Activated naive CD4-positive, alpha-beta T cell treated with anti-CD3 and anti-CD28 coated beads, Interleukin-2, amount 50 U/mL, for 72 hours (primary cell): Measurements from ENCODE around the gene ZNF549. TPM values are rescaled to one million over a fixed set of nuclear protein-coding genes. Genes with fewer than 3 reads are reported as not detected.

Experiments
- ATAC-seq, 2 donors: fragments of 150-1000 bp; cut with Tn5 transposase; 2 replicates each; pipeline ENCODE4 v1.10.0; 2021; ENCODE audit warnings: mild to moderate bottlenecking in 2 of 2, moderate library complexity in 2 of 2
- DNase-seq, 2 donors: peaks; one replicate each; pipeline ENCODE4 v3.0.0; 2021 to 2022; ENCODE audit warnings: low spot score in 2 of 2
- H3K27ac Mint-ChIP-seq, 2 donors: one replicate each; pipeline ENCODE4 v1.8.0; 2022; ENCODE audit warnings: mild to moderate bottlenecking in 2 of 2, mixed read lengths in 2 of 2
- H3K36me3 Mint-ChIP-seq, 2 donors: one replicate each; pipeline ENCODE4 v1.8.0; 2022; ENCODE audit warnings: mixed read lengths in 2 of 2
- H3K9me3 Mint-ChIP-seq, 2 donors: one replicate each; pipeline ENCODE4 v1.8.0; 2022; ENCODE audit warnings: mixed read lengths in 2 of 2
- total RNA-seq, 2 donors: library from RNA; stranded (reverse); gene quantifications; one replicate each; pipeline ENCODE4 v1.2.3, GENCODE V29; 2022

The ZNF549 gene
- total RNA-seq, 2 donors from 2014 or later: 3.7 to 3.9 TPM

DNA sequence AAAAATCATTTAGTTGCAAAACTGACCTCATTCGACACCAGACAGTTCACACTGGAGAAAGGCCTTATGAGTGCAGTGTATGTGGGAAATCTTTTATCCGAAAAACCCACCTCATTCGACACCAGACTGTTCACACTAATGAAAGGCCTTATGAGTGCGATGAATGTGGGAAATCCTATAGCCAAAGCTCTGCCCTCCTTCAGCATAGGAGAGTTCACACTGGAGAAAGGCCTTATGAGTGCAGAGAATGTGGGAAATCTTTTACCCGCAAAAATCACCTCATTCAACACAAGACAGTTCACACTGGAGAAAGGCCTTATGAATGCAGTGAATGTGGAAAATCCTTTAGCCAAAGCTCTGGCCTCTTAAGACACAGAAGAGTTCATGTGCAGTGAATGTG is 79.8 kb downstream of the ZNF549 start:
- H3K36me3 Mint-ChIP-seq: peaks cover 77 to 80% of the 10 kb centered on the region in 2 donors
- DNase-seq: no peak
- ATAC-seq: no peak
- peaks cover 47 to 52% of the 10 kb centered on the region in 2 donors for H3K9me3 Mint-ChIP-seq
- H3K27ac Mint-ChIP-seq: no peak overlapping the region

Other genes starting within 250 kb of the ZNF549 start
- 10 to 100 TPM; 66.0 to 80.4 TPM for gene ZNF460, start 246.9 kb upstream of the ZNF549 start, total RNA-seq
- gene ZNF543, start 206.9 kb upstream of the ZNF549 start, total RNA-seq: 1 to 10 TPM; 3.4 to 7.0 TPM
- 1 to 10 TPM; 3.5 to 6.5 TPM for gene ZNF304, start 176.1 kb upstream of the ZNF549 start, total RNA-seq
- 1 to 10 TPM; 3.8 to 5.9 TPM for gene TRAPPC2B, start 163.8 kb upstream of the ZNF549 start, total RNA-seq
- 1 to 10 TPM in 1 of 2 donors, under 1 TPM in 1; 0.61 to 2.7 TPM for gene ZNF547, start 163.8 kb upstream of the ZNF549 start, total RNA-seq
- 10 to 100 TPM; 22.8 to 31.5 TPM for gene ZNF548, start 137.5 kb upstream of the ZNF549 start, total RNA-seq
- 1 to 10 TPM; 8.0 to 9.1 TPM for gene ZNF17, start 116.2 kb upstream of the ZNF549 start, total RNA-seq
- gene ZNF749, start 92.0 kb upstream of the ZNF549 start, total RNA-seq: 10 to 100 TPM; 11.8 to 15.9 TPM
- under 1 TPM; 0.14 to 0.36 TPM for gene VN1R1, start 70.2 kb upstream of the ZNF549 start, total RNA-seq
- 1 to 10 TPM; 4.1 to 7.8 TPM for gene ZNF772, start 49.8 kb upstream of the ZNF549 start, total RNA-seq
- 1 to 10 TPM; 3.7 to 6.8 TPM for gene ZNF419, start 39.6 kb upstream of the ZNF549 start, total RNA-seq
- gene ZNF773, start 27.4 kb upstream of the ZNF549 start, total RNA-seq: 1 to 10 TPM; 4.2 to 7.0 TPM
- 10 to 100 TPM in 1 of 2 donors, 1 to 10 TPM in 1; 6.4 to 14.4 TPM for gene ZNF550, start 32.5 kb downstream of the ZNF549 start, total RNA-seq
- 1 to 10 TPM; 2.0 to 2.5 TPM for gene ZNF416, start 51.6 kb downstream of the ZNF549 start, total RNA-seq
- gene ZIK1, start 56.8 kb downstream of the ZNF549 start, total RNA-seq: 1 to 10 TPM; 2.4 to 5.6 TPM
- 1 to 10 TPM; 3.9 to 5.4 TPM for gene ZNF530, start 72.5 kb downstream of the ZNF549 start, total RNA-seq
- gene ZNF134, start 86.9 kb downstream of the ZNF549 start, total RNA-seq: 1 to 10 TPM; 4.2 to 6.7 TPM
- gene ZNF211, start 105.8 kb downstream of the ZNF549 start, total RNA-seq: 10 to 100 TPM in 1 of 2 donors, 1 to 10 TPM in 1; 9.8 to 12.0 TPM
- under 1 TPM in 1 of 2 donors, not detected in 1; 0.18 TPM for gene ZSCAN4, start 141.6 kb downstream of the ZNF549 start, total RNA-seq
- gene ZNF551, start 154.6 kb downstream of the ZNF549 start, total RNA-seq: 1 to 10 TPM; 4.8 to 9.6 TPM
- gene ZNF154, start 181.8 kb downstream of the ZNF549 start, total RNA-seq: 1 to 10 TPM in 1 of 2 donors, under 1 TPM in 1; 0.62 to 2.1 TPM
- 1 to 10 TPM; 7.1 to 7.5 TPM for gene ZNF671, start 200.3 kb downstream of the ZNF549 start, total RNA-seq
- 1 to 10 TPM; 7.3 to 9.6 TPM for gene ZNF776, start 219.5 kb downstream of the ZNF549 start, total RNA-seq
- 10 to 100 TPM; 16.1 to 21.3 TPM for gene ZNF586, start 242.3 kb downstream of the ZNF549 start, total RNA-seq